Keratinocyte (primary cell): ENCODE results near the gene LGALS4.

ENCODE experiments used
- CTCF ChIP-seq, 3 experiments: IDR thresholded peaks in 1 of 3; conservative IDR thresholded peaks in 1 of 3; optimal IDR thresholded peaks in 1 of 3; 2 replicates in 2 of 3; 3 replicates in 1 of 3; pipeline versions ENCODE3 to v1.5.1; 2011; ENCODE audit warnings: low read length in 3 of 3, mild to moderate bottlenecking in 3 of 3, moderate library complexity in 2 of 3, control low read depth in 1 of 3, inconsistent platforms in 1 of 3; ENCODE audit not compliant: insufficient read depth in 2 of 3; ENCODE audit errors: extremely low read depth in 1 of 3
- EZH2 ChIP-seq: IDR thresholded peaks from one replicate; pipeline ENCODE4 v1.6.1; 2012; ENCODE audit warnings: inconsistent platforms, mild to moderate bottlenecking, low read length, moderate library complexity

- no peak for TF ChIP-seq CTCF (optimal IDR thresholded peaks at IDR 0.05 in 1 of 3, IDR thresholded peaks at IDR 0.05 in 1 of 3, conservative IDR thresholded peaks at IDR 0.05 in 1 of 3; ENCODE audit: extremely low read depth in 1 of 3, insufficient read depth in 2 of 3, low read length in 3 of 3)
- TF ChIP-seq EZH2 = no peak
Measured at GRCh38 chr19:38838986-38839761, 26.4 kb upstream of the LGALS4 start.
